Testis (tissue), 3 donors: Measurements from ENCODE around the gene PRAMEF1. TPM values are rescaled to one million over a fixed set of nuclear protein-coding genes. Genes with fewer than 3 reads are reported as not detected.
"Not testable (repeated sequence)": the region's sequence is repeated elsewhere in the genome, so short reads cannot be mapped to it uniquely, and the experiment has no call there.

Source experiments
- DNase-seq: peaks from one replicate; pipeline ENCODE4 v3.0.0-alpha.2; 2019
- H3K27ac ChIP-seq, 2 donors: fragments of 200-600 bp; sonication (generic); one replicate each; pipeline ENCODE4 v1.5.1; 2019
- H3K27me3 ChIP-seq: fragments of 200-600 bp; sonication (generic); one replicate; pipeline ENCODE4 v1.5.1; 2019
- H3K36me3 ChIP-seq: fragments of 200-600 bp; sonication (generic); one replicate; pipeline ENCODE4 v1.5.1; 2017; ENCODE audit warnings: low read depth; ENCODE audit errors: missing control alignments
- H3K4me1 ChIP-seq: fragments of 200-600 bp; sonication (generic); one replicate; pipeline ENCODE4 v1.5.1; 2019
- H3K4me3 ChIP-seq, 2 donors: fragments of 200-600 bp; sonication (generic); one replicate each; pipeline ENCODE4 v1.5.1; 2017 to 2019
- H3K9me3 ChIP-seq: fragments of 200-600 bp; sonication (generic); one replicate; pipeline ENCODE4 v1.5.1; 2017
- CTCF ChIP-seq, 3 experiments: fragments of 450-650 bp in 2 of 3; fragments of 200-600 bp in 1 of 3; sonication (generic) in 1 of 3; IDR thresholded peaks; one replicate each; pipeline ENCODE4 v1.5.1; 2016 to 2019; ENCODE audit warnings: antibody characterized with exemption in 3 of 3, mild to moderate bottlenecking in 2 of 3, moderate library complexity in 1 of 3
- POLR2A ChIP-seq: fragments of 450-650 bp; IDR thresholded peaks from one replicate; pipeline ENCODE4 v1.6.1; 2017; ENCODE audit warnings: antibody characterized with exemption, mild to moderate bottlenecking, moderate library complexity
- WGBS, 2 donors: methylation state at CpG; one replicate each; pipeline ENCODE4 v1.1.5; 2018; 5-methylcytosine and 5-hydroxymethylcytosine counted together
- intact Hi-C: fragments of 100-400 bp; cut with DNase I; formaldehyde crosslinking; loops from one replicate; pipeline ENCODE4 v1.15.1; 2023; ENCODE audit warnings: low total_unique reads
- polyA plus RNA-seq: library from polyadenylated mRNA; stranded (reverse); fragments of 350-450 nt; fragmentation: Illumina TruSeq; extraction: RNeasy Lipid Tissue Mini Kit (QIAGEN cat#74804); gene quantifications from one replicate; pipeline ENCODE4 v1.2.3, GENCODE V29; 2014; ENCODE audit warnings: low read depth, low replicate concordance; ENCODE audit not compliant: insufficient read depth
- total RNA-seq, 2 donors: library from RNA; depleted of rRNA; stranded (reverse); fragments of >200 nt; gene quantifications; one replicate each; pipeline ENCODE4 v1.2.3, GENCODE V29; 2016

The PRAMEF1 gene
- total and polyA plus RNA-seq, 3 donors from 2014 or later = 0.61 TPM; not detected in 2

GRCh38 chr1:12774801-12775345, 16.3 kb upstream of the PRAMEF1 start:
- intact Hi-C loops = no loop called here
- H3K9me3 ChIP-seq = no peaks in the 10 kb centered on the region
- DNase-seq = no peak
- no peaks in the 10 kb centered on the region for H3K36me3 ChIP-seq
- no peaks in the 10 kb centered on the region for H3K27me3 ChIP-seq
- H3K4me3 ChIP-seq = no peak overlapping the region
- 83 to 88% methylated on average over 5 of the region's 5 CpGs for WGBS, 2 donors
- TF ChIP-seq POLR2A = no peak
- no peak for TF ChIP-seq CTCF (IDR thresholded peaks at IDR 0.05)
- H3K4me1 ChIP-seq = no peaks in the 10 kb centered on the region
- H3K27ac ChIP-seq = no peak overlapping the region

- intact Hi-C loops = no loop called here
- H3K9me3 ChIP-seq = no peaks in the 10 kb centered on the region
- 78 to 86% methylated on average over 8 of the region's 8 CpGs for WGBS, 2 donors
- no peak for TF ChIP-seq CTCF (IDR thresholded peaks at IDR 0.05)
- no peak for TF ChIP-seq POLR2A
- H3K27ac ChIP-seq = no peak overlapping the region
- DNase-seq = no peak
- no peaks in the 10 kb centered on the region for H3K36me3 ChIP-seq
- no peaks in the 10 kb centered on the region for H3K27me3 ChIP-seq
- H3K4me1 ChIP-seq = no peaks in the 10 kb centered on the region
- no peak overlapping the region for H3K4me3 ChIP-seq
Measured at GRCh38 chr1:12775443-12775842, 15.8 kb upstream of the PRAMEF1 start.

GRCh38 chr1:12776801-12777557, 14.2 kb upstream of the PRAMEF1 start:
- Histone ChIP-seq H3K36me3 (no peaks in the 10 kb centered on the region), H3K4me3 (no peak overlapping the region), H3K27ac (no peak overlapping the region), H3K4me1 (no peaks in the 10 kb centered on the region), H3K27me3 (no peaks in the 10 kb centered on the region), H3K9me3 (no peaks in the 10 kb centered on the region)
- no peak for DNase-seq
- intact Hi-C loops = no loop called here
- TF ChIP-seq CTCF (IDR thresholded peaks at IDR 0.05) (no peak), POLR2A (no peak)
- 84 to 91% methylated on average over 8 to 15 of the region's 15 CpGs for WGBS, 2 donors

GRCh38 chr1:12778061-12778460, 13.1 kb upstream of the PRAMEF1 start:
- DNase-seq = no peak
- no peak overlapping the region for H3K27ac ChIP-seq
- H3K36me3 ChIP-seq = no peaks in the 10 kb centered on the region
- 67 to 87% methylated on average over 4 of the region's 4 CpGs for WGBS, 2 donors
- H3K27me3 ChIP-seq = no peaks in the 10 kb centered on the region
- H3K4me3 ChIP-seq = no peak overlapping the region
- H3K4me1 ChIP-seq = no peaks in the 10 kb centered on the region
- intact Hi-C loops = no loop called here
- no peaks in the 10 kb centered on the region for H3K9me3 ChIP-seq
- TF ChIP-seq POLR2A (no peak), CTCF (IDR thresholded peaks at IDR 0.05) (no peak)

- H3K4me3 ChIP-seq = no peak overlapping the region
- H3K9me3 ChIP-seq = no peaks in the 10 kb centered on the region
- 86 to 87% methylated on average over 6 of the region's 6 CpGs for WGBS, 2 donors
- H3K27ac ChIP-seq = no peak overlapping the region
- no peaks in the 10 kb centered on the region for H3K4me1 ChIP-seq
- TF ChIP-seq POLR2A = no peak
- no peak for TF ChIP-seq CTCF (IDR thresholded peaks at IDR 0.05)
- intact Hi-C loops = no loop called here
- no peaks in the 10 kb centered on the region for H3K36me3 ChIP-seq
- H3K27me3 ChIP-seq = no peaks in the 10 kb centered on the region
- DNase-seq = no peak
Measured at GRCh38 chr1:12778907-12779306, 12.3 kb upstream of the PRAMEF1 start.

- H3K27ac ChIP-seq, H3K36me3 ChIP-seq, intact Hi-C loops, H3K4me3 ChIP-seq, H3K9me3 ChIP-seq, H3K27me3 ChIP-seq, DNase-seq, H3K4me1 ChIP-seq: not testable (repeated sequence)
- WGBS, 2 donors = 66 to 78% methylated on average over 5 of the region's 5 CpGs
Measured at GRCh38 chr1:12781488-12781887, 9.7 kb upstream of the PRAMEF1 start.
